Stimulated activated naive B cell treated with anti-CD40 and anti-IgM and Interleukin-4, amounts not matched to agents 10 μg/mL and 1 μg/mL and 100 μg/mL, for 72 hours (primary cell): Measurements from ENCODE around the gene DNM3.

Source experiments
- ATAC-seq, 2 donors: fragments of 150-1000 bp; cut with Tn5 transposase; replicated peaks; 2 replicates each; pipeline ENCODE4 v1.10.0; 2021; ENCODE audit warnings: moderate library complexity in 1 of 2
- DNase-seq: peaks from one replicate; pipeline ENCODE4 v3.0.0; 2021
- H3K27ac Mint-ChIP-seq: one replicate; pipeline ENCODE4 v1.8.0; 2022; ENCODE audit warnings: mild to moderate bottlenecking, mixed read lengths
- H3K27me3 Mint-ChIP-seq, 2 donors: one replicate each; pipeline ENCODE4 v1.8.0; 2022; ENCODE audit warnings: mixed read lengths in 2 of 2
- H3K36me3 Mint-ChIP-seq, 2 donors: one replicate each; pipeline ENCODE4 v1.8.0; 2022; ENCODE audit warnings: mixed read lengths in 2 of 2, mild to moderate bottlenecking in 1 of 2
- H3K4me1 Mint-ChIP-seq, 2 donors: one replicate each; pipeline ENCODE4 v1.8.0; 2022; ENCODE audit warnings: mixed read lengths in 2 of 2, mild to moderate bottlenecking in 1 of 2
- H3K4me3 Mint-ChIP-seq, 2 donors: one replicate each; pipeline ENCODE4 v1.8.0; 2022; ENCODE audit warnings: mild to moderate bottlenecking in 2 of 2, mixed read lengths in 2 of 2, moderate library complexity in 1 of 2
- H3K9me3 Mint-ChIP-seq, 2 donors: one replicate each; pipeline ENCODE4 v1.8.0; 2022; ENCODE audit warnings: mixed read lengths in 2 of 2, mild to moderate bottlenecking in 1 of 2

DNM3 gene

DNA sequence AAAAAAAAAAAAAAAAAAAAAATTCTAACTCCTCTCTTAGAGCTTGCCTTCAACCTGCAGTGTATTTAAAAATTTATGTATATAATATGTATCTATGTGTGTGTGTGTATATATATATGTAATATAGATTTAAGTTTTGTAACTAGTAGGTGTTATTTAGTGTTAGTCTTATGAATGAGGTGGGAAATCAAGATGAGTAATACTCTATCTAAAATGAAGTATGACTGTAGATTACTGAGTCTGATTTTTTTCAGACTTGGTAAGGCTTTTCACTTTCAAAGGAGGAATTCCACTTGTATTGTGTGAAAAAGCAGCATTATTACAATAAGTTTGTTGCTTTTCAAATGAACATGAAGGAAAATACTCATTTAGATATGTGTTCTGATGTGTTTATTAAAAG is 5.4 kb upstream of the DNM3 start:
- Mint-ChIP-seq H3K4me1 (peaks cover 4 to 5% of the 10 kb centered on the region in 2 donors), H3K27me3 (no peaks in the 10 kb centered on the region), H3K9me3 (no peaks in the 10 kb centered on the region), H3K27ac (no peak overlapping the region), H3K36me3 (no peaks in the 10 kb centered on the region), H3K4me3 (no peak overlapping the region)
- ATAC-seq (no peak), DNase-seq (no peak)

DNA sequence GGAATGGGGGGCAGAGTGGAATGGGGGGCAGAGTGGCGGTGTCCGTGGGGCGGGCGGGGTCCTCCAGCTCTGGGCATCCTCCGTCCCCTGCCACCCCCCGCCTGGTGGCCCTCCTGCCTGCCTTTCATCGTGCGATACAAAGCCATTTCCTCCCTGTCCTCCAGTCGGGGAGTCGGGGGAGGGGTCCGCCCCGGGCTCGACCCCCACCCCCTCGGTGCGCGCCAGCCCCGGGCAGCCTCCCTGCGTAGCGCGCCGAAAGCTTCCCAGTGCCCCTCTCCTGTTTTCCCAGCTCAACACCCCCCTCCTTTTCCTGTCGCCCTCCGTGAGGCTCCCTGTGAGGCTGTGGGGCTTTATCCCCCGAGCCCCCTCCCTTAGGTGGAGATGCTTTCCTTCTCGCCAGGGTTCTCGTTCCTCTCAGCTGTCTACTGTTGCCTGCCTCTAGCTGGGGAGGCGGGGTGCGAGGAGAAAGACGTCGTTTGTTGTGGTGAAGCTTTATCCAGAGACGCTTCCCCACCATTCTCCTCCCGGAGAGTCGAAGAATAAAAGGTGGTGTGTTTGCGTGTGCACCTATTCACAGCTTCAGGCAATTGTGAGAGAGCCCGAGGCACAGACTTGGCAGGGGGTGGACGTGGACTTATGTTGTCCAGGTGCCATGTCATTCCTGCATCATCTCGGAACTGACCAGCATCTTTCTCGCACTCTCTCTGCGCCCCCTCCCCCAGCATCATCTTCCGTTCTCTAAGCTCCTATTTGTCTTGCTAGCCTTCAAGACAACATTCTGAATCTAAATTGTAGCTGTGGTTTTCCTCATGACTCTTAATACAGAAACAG is 848 bp downstream of the DNM3 start:
- peaks cover 13 to 17% of the 10 kb centered on the region in 2 donors for H3K27me3 Mint-ChIP-seq
- no peaks in the 10 kb centered on the region for H3K36me3 Mint-ChIP-seq
- H3K9me3 Mint-ChIP-seq, result no peaks in the 10 kb centered on the region
- DNase-seq, result no peak
- H3K27ac Mint-ChIP-seq, result peak overlapping the region; percentile 75
- H3K4me3 Mint-ChIP-seq, result peak overlapping the region; percentile 88 to 94
- H3K4me1 Mint-ChIP-seq, result peaks cover 18 to 24% of the 10 kb centered on the region in 2 donors
- peak in 1 of 2 donors; percentile 2 for ATAC-seq

DNA sequence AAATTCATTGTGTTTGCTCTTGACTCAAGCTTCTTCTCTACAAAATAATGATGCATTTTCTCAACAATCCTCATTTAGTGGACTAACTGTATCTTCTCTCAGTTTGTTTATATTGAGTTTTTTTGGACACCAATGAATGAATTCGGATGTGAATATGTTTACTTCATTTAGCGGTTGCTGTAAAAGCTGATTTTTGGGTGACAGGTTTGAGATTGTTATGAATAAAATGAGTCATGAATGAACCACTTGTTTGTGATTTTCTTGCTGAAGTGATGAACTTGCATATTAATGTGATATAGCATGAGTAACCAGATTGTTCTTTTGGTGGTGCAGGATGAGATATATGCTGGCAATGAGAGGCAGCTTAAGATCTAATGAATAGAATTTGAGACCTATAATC is 3.1 kb downstream of the DNM3 start:
- Mint-ChIP-seq H3K27ac (no peak overlapping the region), H3K27me3 (peaks cover 17 to 19% of the 10 kb centered on the region in 2 donors), H3K4me1 (peaks cover 18 to 24% of the 10 kb centered on the region in 2 donors), H3K9me3 (no peaks in the 10 kb centered on the region), H3K4me3 (no peak overlapping the region), H3K36me3 (no peaks in the 10 kb centered on the region)
- DNase-seq, result no peak
- ATAC-seq, result no peak

DNA sequence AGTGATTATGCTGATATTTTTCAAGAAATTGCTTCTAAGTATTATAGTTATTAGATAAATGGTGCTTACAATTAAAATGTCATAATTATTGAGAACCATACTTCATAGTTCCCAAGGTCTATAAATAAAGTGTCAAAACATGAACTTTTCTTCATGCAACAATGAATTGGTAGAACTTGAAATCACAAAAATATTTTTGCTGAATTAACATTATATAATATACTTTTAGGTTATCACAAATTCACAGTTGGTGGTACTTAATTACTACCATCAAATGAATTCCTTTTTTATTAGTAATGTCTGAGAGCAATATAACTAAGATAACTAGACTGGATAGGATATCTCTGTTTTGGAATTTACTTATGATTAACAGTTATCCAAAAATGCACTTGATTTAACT is 4.7 kb downstream of the DNM3 start:
- no peak overlapping the region for H3K27ac Mint-ChIP-seq
- H3K4me1 Mint-ChIP-seq, result peaks cover 13 to 18% of the 10 kb centered on the region in 2 donors
- no peaks in the 10 kb centered on the region for H3K9me3 Mint-ChIP-seq
- peaks cover 17 to 19% of the 10 kb centered on the region in 2 donors for H3K27me3 Mint-ChIP-seq
- no peak overlapping the region for H3K4me3 Mint-ChIP-seq
- no peaks in the 10 kb centered on the region for H3K36me3 Mint-ChIP-seq
- DNase-seq (no peak), ATAC-seq (no peak)

DNA sequence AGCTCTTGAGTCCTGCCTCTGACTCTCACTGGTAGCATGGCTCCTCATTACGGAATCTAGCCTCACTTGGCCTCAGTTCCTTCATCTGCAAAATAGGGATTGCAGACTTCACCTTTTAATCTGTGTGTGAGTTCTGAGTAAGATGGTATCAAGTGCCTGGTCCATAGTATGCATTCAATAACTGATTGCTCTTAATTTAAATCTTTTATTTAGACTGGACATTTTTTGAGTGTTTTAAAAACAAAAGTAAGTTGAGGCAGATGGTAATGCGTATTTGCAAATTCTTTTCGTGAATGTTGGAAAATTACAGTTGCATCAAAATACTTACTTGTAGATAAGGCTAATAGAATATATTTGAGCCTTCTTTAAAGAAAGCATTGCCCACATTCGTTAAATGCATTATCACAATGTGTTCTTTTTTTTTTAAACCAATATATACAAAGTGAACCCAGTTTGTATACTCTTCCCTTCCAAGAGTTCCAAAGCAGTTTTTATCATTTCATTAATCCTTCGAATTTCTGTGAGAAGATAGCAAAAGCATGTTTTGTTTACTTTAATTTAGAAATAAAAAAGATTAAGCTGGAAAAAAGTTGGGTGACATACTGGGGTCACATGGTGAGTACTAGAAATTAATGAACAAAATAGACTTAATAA is 8.1 kb downstream of the DNM3 start:
- H3K4me1 Mint-ChIP-seq, result no peaks in the 10 kb centered on the region
- no peaks in the 10 kb centered on the region for H3K9me3 Mint-ChIP-seq
- no peak overlapping the region for H3K4me3 Mint-ChIP-seq
- no peak overlapping the region for H3K27ac Mint-ChIP-seq
- no peak for DNase-seq
- ATAC-seq, result no peak
- H3K27me3 Mint-ChIP-seq, result peaks cover 6 to 9% of the 10 kb centered on the region in 2 donors
- no peaks in the 10 kb centered on the region for H3K36me3 Mint-ChIP-seq

DNA sequence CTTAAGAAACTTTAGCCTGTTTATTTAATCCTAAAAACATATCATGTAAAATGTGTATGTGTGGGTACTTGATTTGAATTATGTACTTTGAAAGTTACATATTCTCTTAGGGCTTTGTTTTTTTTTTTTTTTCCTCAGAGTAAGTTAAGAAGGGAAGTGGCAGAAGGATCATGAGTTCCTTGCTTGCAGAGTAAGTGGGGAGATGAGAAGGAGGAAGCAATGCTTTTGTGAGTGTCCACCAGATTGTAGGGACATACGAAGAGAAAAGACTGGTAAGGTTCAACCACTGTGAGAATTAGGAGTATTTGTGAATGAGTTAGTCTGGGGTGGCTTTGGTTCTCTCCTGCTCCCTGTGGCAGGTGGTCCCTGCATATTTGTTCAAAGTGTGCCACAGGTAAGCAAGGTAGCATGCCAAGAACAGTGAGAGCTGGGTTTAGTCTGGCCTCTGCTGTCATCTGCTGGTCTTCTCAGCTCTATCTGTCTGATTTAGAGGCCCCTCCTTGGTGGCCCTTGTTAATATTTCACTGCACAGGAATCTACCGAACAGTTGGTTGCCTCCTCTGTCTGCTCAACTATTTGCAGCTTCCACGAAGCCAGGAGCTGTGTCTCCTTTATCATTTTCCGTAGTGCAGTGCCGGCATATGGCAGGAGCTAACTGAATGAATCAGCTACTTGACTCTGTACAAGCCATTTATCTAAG is 9.5 kb downstream of the DNM3 start:
- no peak overlapping the region for H3K27ac Mint-ChIP-seq
- no peaks in the 10 kb centered on the region for H3K4me1 Mint-ChIP-seq
- ATAC-seq (no peak), DNase-seq (no peak)
- no peak overlapping the region for H3K4me3 Mint-ChIP-seq
- no peaks in the 10 kb centered on the region for H3K9me3 Mint-ChIP-seq
- H3K27me3 Mint-ChIP-seq, result peaks cover 6 to 8% of the 10 kb centered on the region in 2 donors
- peaks cover 0 to under 1% of the 10 kb centered on the region in 2 donors for H3K36me3 Mint-ChIP-seq

DNA sequence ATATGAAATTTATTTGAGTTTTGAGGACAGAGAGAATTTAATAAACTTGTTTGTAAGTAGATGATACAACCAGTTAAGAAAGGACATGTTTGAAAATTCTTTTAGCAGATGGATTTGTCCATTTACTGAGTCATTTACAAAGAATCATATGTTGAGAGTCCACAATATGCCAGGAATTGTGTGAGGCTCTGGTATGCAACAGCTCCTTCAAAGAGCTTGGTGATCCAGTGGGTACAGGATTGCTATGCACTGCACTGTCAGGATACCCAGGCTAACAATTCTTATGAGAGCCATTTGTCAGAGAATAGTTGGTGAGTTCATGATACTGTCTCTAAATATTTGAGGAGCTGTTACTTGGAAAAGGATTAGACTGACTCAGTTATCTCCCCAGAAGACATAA is 11.0 kb downstream of the DNM3 start:
- Mint-ChIP-seq H3K36me3 (peaks cover 7 to 8% of the 10 kb centered on the region in 2 donors), H3K9me3 (peaks cover 5 to 6% of the 10 kb centered on the region in 2 donors), H3K27ac (no peak overlapping the region), H3K4me1 (no peaks in the 10 kb centered on the region), H3K4me3 (no peak overlapping the region), H3K27me3 (peaks cover 19 to 21% of the 10 kb centered on the region in 2 donors)
- DNase-seq (no peak), ATAC-seq (no peak)

DNA sequence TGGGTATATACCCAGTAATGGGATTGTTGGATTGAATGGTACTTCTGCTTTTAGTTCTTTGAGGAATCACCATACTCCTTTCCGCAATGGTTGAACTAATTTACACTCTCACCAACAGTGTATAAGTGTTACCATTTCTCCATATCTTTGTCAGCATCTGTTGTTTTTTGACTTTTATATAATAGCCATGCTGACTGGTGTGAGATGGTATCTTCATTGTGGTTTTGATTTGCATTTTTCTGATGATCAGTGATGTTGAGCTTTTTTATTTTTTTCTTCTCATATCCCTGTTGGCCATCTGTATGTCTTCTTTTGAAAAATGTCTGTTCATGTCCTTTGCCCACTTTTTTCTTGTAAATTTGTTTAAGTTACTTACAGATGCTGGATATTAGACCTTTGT is 14.1 kb downstream of the DNM3 start:
- DNase-seq, result no peak
- H3K4me1 Mint-ChIP-seq, result no peaks in the 10 kb centered on the region
- peaks cover 19 to 21% of the 10 kb centered on the region in 2 donors for H3K27me3 Mint-ChIP-seq
- peaks cover 8% of the 10 kb centered on the region in 2 donors for H3K9me3 Mint-ChIP-seq
- H3K27ac Mint-ChIP-seq, result no peak overlapping the region
- no peak for ATAC-seq
- H3K36me3 Mint-ChIP-seq, result peaks cover 12 to 20% of the 10 kb centered on the region in 2 donors
- H3K4me3 Mint-ChIP-seq, result no peak overlapping the region

DNA sequence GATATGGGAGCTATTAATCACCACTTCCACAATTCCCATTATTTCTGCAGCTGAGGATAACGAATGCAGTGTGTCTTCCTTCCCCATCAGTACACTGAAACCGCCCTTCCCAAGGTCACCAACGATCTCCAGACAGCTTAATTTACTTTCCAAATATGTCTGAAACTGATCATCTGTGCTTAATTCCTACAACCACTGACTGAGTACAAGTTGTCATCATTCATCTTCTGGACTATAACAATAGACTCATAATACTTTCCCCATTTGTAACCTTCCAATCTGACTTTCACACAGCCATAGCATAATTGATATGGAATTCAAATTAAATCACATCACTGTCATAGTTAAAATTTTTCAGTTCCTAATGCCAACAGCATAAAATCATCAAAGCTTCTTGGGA is 17.4 kb downstream of the DNM3 start:
- Mint-ChIP-seq H3K27ac (no peak overlapping the region), H3K9me3 (peaks cover 8% of the 10 kb centered on the region in 2 donors), H3K36me3 (peaks cover 14 to 24% of the 10 kb centered on the region in 2 donors), H3K4me1 (no peaks in the 10 kb centered on the region), H3K4me3 (no peak overlapping the region), H3K27me3 (peaks cover 17 to 21% of the 10 kb centered on the region in 2 donors)
- DNase-seq (no peak), ATAC-seq (no peak)

DNA sequence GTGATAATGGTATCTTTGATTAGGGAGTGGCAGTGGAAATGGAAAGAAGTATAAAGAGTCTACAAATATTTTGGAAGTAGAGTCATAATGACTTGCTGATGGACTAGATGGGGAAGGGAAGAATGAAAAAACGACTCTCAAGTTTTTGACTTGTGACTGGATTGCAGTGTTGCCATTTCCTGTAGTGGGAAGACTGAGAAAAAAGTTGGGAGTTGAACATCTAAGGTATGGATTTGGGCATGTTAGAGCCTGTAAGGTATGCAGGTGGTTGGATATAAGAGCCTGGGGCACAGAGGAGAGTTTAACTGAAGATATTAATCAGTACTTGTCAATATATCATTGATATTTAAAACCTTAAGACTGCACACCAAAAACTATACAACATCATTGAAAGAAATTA is 19.4 kb downstream of the DNM3 start:
- Mint-ChIP-seq H3K36me3 (peaks cover 14 to 24% of the 10 kb centered on the region in 2 donors), H3K9me3 (peaks cover 8% of the 10 kb centered on the region in 2 donors), H3K27ac (no peak overlapping the region), H3K4me1 (no peaks in the 10 kb centered on the region), H3K4me3 (no peak overlapping the region), H3K27me3 (peaks cover 16 to 21% of the 10 kb centered on the region in 2 donors)
- ATAC-seq (no peak), DNase-seq (no peak)

DNA sequence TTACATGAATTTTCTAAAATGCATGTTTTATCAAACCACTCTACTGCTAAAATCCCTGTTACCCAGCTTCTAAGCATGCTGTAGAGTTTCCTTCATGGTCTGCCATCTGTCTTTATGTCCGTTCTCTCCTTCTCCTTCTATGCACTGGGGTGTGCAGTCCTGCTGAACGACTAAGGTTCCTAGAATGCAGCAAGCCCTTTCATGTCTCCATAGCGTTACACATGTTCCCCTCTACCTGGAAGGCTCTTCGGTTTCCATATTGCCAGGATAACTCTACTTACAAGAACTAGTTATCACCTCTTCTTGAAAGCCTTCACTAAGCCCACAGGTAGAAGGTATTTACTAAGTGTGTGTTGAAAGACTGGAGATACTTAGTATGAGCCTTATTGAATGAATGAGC is 22.2 kb downstream of the DNM3 start:
- ATAC-seq, result no peak
- peaks cover 0 to 3% of the 10 kb centered on the region in 2 donors for H3K9me3 Mint-ChIP-seq
- DNase-seq, result no peak
- no peaks in the 10 kb centered on the region for H3K4me1 Mint-ChIP-seq
- H3K4me3 Mint-ChIP-seq, result no peak overlapping the region
- no peak overlapping the region for H3K27ac Mint-ChIP-seq
- H3K27me3 Mint-ChIP-seq, result peaks cover 3 to 4% of the 10 kb centered on the region in 2 donors
- H3K36me3 Mint-ChIP-seq, result peaks cover 6 to 12% of the 10 kb centered on the region in 2 donors

DNA sequence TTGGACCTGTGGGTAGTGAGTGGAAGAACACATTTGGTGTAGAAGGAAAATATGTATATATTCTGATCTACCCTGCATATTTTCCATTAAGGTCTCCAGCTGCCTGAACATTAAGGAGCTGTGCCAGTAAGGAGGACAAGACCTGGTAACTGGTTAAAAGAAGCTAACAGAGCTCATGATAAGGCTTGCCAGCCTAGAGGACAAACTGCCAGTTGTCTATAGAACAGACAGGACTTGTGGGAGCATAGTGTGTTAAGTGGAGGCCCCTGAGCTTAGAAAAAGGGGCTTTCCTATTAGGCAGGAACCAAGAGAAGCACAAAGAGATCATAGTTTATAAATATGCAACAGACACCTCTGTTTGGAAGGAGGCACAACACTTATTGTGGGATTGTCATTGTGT is 23.0 kb downstream of the DNM3 start:
- ATAC-seq, result no peak
- peaks cover 4% of the 10 kb centered on the region in 2 donors for H3K27me3 Mint-ChIP-seq
- no peak for DNase-seq
- H3K4me1 Mint-ChIP-seq, result no peaks in the 10 kb centered on the region
- peaks cover 1 to 4% of the 10 kb centered on the region in 2 donors for H3K36me3 Mint-ChIP-seq
- no peak overlapping the region for H3K27ac Mint-ChIP-seq
- no peaks in the 10 kb centered on the region for H3K9me3 Mint-ChIP-seq
- no peak overlapping the region for H3K4me3 Mint-ChIP-seq

DNA sequence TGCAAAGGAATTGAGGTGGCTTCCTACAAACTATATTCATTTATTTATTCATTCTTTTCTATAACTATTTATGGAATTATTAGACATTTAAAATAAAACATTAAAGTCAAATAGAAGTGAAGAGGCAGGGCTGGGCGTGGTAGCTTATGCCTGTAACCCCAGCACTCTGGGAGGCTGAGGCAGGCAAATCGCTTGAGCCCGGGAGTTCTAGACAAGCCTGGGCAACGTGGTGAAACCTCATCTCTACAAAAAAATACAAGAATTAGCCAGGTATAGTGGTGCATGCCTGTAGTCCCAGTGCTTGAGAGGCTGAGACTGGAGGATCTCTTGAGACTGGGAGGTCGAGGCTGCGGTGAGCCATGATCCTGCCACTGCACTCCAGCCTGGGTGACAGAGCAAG is 23.8 kb downstream of the DNM3 start:
- no peaks in the 10 kb centered on the region for H3K4me1 Mint-ChIP-seq
- ATAC-seq (no peak), DNase-seq (no peak)
- H3K36me3 Mint-ChIP-seq, result peaks cover 1 to 4% of the 10 kb centered on the region in 2 donors
- no peak overlapping the region for H3K4me3 Mint-ChIP-seq
- H3K27ac Mint-ChIP-seq, result no peak overlapping the region
- H3K9me3 Mint-ChIP-seq, result no peaks in the 10 kb centered on the region
- peaks cover 4 to 6% of the 10 kb centered on the region in 2 donors for H3K27me3 Mint-ChIP-seq

DNA sequence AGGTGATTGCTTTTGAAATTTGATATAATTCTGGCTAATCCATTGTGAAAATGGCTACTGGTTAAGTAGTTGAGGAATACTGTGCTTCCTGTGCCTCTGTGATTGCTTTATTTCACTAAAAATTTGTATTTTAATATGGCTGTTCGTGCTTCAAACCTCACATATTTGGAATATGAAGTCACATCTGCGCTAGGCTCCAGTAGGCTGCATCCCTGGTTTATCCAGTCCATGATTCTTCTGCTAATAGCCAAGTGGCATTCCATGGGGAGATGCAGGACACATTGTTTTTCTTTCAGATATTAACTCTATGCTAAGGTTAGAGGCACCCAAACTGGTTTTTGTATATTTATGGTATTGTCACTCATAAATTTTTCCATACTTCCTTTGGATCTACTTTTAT is 25.9 kb downstream of the DNM3 start:
- ATAC-seq (no peak), DNase-seq (no peak)
- Mint-ChIP-seq H3K36me3 (no peaks in the 10 kb centered on the region), H3K27me3 (peaks cover 0 to 6% of the 10 kb centered on the region in 2 donors), H3K4me3 (no peak overlapping the region), H3K4me1 (no peaks in the 10 kb centered on the region), H3K27ac (no peak overlapping the region), H3K9me3 (no peaks in the 10 kb centered on the region)
